ENCODE results near the gene NNAT. TPM values are rescaled to one million over a fixed set of nuclear protein-coding genes. Genes with fewer than 3 reads are reported as not detected.

Gene NNAT
- total RNA-seq, 1 donor from 2014 or later, result 0.43 TPM

DNA sequence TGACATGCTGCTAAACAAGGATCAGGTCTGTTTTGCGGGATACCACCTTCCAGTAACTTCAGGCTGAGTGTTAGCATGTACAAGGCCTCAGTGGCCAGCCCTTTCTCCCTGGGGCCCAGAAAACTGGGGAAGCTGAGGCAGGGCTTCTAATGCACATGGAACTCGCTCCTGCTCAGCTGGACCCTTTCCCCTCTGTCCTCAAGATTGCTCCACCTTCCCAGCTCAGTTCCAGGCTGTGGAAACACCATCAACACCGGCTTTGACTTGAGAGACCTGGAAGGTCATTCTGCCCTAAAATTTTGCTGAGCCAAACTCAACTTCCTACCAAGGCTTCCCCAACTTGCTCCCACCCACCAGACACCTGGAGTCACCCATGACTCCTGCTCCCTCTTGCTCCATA is 10.8 kb downstream of the NNAT start:
- H3K36me3 ChIP-seq, result no peaks in the 10 kb centered on the region
- no peak overlapping the region for H3K27ac ChIP-seq
- H3K4me3 ChIP-seq, result no peak overlapping the region
- no peaks in the 10 kb centered on the region for H3K4me1 ChIP-seq
- DNase-seq (no peak), ATAC-seq (no peak)
- no peaks in the 10 kb centered on the region for H3K27me3 ChIP-seq
- no peaks in the 10 kb centered on the region for H3K9me3 ChIP-seq
- intact Hi-C loops (cut with DNase I), result loop anchor here (10.0 kb wide), 2 partner anchors 137 to 337 kb away; no protein-coding TSS in a partner anchor
- TF ChIP-seq, protein P1, sequence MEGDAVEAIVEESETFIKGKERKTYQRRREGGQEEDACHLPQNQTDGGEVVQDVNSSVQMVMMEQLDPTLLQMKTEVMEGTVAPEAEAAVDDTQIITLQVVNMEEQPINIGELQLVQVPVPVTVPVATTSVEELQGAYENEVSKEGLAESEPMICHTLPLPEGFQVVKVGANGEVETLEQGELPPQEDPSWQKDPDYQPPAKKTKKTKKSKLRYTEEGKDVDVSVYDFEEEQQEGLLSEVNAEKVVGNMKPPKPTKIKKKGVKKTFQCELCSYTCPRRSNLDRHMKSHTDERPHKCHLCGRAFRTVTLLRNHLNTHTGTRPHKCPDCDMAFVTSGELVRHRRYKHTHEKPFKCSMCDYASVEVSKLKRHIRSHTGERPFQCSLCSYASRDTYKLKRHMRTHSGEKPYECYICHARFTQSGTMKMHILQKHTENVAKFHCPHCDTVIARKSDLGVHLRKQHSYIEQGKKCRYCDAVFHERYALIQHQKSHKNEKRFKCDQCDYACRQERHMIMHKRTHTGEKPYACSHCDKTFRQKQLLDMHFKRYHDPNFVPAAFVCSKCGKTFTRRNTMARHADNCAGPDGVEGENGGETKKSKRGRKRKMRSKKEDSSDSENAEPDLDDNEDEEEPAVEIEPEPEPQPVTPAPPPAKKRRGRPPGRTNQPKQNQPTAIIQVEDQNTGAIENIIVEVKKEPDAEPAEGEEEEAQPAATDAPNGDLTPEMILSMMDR (IDR thresholded peaks at IDR 0.05), result no peak

DNA sequence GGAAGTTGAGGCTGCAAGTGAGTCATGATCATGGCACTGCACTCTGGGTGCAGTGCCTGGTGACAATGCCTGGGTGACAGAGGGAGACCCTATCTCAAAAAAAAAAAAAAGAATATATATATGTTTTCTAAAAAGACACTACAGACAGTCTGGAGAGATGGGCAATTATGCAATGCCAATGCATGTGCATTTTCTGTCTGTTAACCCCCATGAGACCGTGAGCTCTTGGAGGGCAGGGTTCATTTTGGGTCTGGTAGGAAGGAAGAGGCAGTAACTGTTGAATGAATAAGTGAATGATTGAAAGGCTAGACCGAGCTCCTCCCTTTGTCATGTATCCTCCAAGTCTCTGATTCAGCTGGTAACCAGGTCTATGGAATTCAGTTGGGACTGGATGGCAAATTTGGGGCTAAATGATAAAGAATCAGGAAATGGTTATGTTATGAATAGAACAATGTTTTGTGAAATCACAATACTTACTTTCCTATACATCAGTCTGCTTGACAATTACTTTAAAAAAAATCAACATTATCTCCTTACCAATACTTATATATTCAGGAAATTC is 12.2 kb downstream of the NNAT start:
- H3K27me3 ChIP-seq, result no peaks in the 10 kb centered on the region
- intact Hi-C loops (cut with DNase I), result loop anchor here (10.0 kb wide), 2 partner anchors 138 to 338 kb away; no protein-coding TSS in a partner anchor
- TF ChIP-seq, protein P1 (IDR thresholded peaks at IDR 0.05), result no peak
- ATAC-seq (no peak), DNase-seq (no peak)
- H3K9me3 ChIP-seq, result no peaks in the 10 kb centered on the region
- no peak overlapping the region for H3K27ac ChIP-seq
- no peaks in the 10 kb centered on the region for H3K36me3 ChIP-seq
- no peaks in the 10 kb centered on the region for H3K4me1 ChIP-seq
- H3K4me3 ChIP-seq, result no peak overlapping the region

DNA sequence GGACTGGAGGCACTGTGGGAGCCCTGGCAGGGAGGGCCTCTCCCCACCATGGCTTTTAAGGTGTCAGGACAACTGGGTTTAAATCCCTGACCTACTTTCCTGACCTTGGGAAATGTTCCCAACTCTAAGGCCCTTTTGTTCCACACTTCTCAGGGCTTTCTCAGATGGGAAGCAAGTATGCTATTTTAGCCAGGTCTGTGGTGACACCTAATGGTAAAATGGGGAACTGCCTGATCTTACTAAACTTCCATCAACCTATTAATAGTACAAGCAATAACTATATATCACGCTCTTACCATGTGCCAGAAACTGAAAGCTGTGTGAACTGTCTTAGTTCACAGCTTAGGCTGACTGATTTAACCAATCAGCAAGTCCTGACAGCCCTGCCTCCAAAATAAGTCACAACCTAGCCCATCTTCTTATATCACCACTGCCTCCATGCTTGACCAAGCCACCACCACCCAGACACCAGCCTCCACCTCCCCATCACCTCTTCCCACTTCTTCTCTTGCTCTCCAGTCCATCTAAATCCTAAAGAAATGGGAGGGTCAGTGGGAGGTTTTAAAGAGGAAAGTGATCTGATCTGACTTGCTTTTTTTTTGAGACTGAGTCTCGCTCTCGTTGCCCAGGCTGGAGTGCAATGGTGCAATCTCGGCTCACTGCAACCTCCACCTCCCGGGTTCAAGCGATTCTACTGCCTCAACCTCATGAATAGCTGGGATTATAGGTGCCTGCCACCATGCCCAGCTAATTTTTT is 13.5 kb downstream of the NNAT start:
- no peaks in the 10 kb centered on the region for H3K27me3 ChIP-seq
- intact Hi-C loops (cut with DNase I), result loop anchor here (10.0 kb wide), 2 partner anchors 140 to 340 kb away; no protein-coding TSS in a partner anchor
- TF ChIP-seq, protein P1 (IDR thresholded peaks at IDR 0.05), result peak; percentile 88
- no peak overlapping the region for H3K4me3 ChIP-seq
- DNase-seq (no peak), ATAC-seq (peak; percentile 96)
- no peaks in the 10 kb centered on the region for H3K36me3 ChIP-seq
- no peak overlapping the region for H3K27ac ChIP-seq
- H3K9me3 ChIP-seq, result no peaks in the 10 kb centered on the region
- no peaks in the 10 kb centered on the region for H3K4me1 ChIP-seq

DNA sequence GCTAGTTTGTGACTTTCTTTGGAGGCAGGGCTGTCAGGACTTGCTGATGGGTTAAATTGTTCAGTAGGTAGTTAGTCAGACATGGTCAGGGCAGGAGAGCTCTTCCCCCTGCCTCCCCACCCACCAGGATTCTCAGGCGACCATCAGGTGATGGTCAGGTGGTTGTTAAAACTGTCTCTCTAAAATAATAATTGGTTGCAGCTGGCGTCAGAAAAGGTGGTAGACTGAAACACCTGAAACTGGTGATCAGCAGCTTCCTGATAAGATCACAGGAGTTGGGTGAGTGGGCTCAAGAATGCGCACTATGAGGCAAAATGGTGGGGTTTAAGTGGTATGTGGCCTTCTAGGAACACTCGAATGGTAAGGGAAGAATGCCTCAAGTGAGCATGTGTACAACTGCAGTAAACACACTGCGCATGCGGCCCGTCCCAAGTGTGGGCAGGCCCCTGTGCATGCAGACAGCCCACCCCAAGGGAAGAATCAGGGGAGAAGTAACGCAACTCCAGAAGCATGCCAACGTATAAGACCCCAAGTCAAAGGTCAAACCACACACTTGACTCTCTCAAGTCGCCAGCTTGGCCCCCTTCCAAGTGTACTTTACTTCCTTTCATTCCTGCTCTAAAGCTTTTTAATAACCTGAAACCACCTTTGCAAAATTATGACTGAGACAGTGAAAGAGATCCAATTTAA is 14.5 kb downstream of the NNAT start:
- Histone ChIP-seq H3K4me1 (no peaks in the 10 kb centered on the region), H3K9me3 (no peaks in the 10 kb centered on the region), H3K36me3 (no peaks in the 10 kb centered on the region), H3K27me3 (no peaks in the 10 kb centered on the region), H3K4me3 (no peak overlapping the region), H3K27ac (no peak overlapping the region)
- DNase-seq (no peak), ATAC-seq (peak; percentile 18)
- intact Hi-C loops (cut with DNase I), result loop anchor here (10.0 kb wide), 2 partner anchors 141 to 341 kb away; no protein-coding TSS in a partner anchor
- TF ChIP-seq, protein P1 (IDR thresholded peaks at IDR 0.05), result no peak

DNA sequence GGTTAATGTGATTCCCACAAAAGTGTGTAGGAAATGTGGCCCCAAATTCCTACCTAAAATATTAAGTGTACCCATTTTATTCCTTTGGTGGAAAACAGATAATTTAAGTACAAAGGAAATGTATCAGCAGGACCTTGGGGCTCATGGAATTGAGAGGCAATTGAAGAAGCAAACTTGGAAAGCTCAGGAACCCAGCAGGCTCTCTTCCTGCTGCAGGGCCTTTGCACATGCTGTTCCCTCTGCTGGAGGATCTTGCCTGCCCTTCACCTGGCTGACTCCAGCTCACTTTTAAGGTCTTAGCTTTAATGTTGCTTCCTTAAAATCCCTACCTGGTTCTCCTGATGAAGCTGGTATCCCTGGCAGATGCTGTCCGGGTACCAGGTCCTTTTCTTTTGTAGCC is 16.5 kb downstream of the NNAT start:
- Histone ChIP-seq H3K4me1 (no peaks in the 10 kb centered on the region), H3K36me3 (no peaks in the 10 kb centered on the region), H3K27ac (no peak overlapping the region), H3K4me3 (no peak overlapping the region), H3K9me3 (no peaks in the 10 kb centered on the region), H3K27me3 (no peaks in the 10 kb centered on the region)
- TF ChIP-seq, protein P1 (IDR thresholded peaks at IDR 0.05), result no peak
- ATAC-seq (no peak), DNase-seq (no peak)
- intact Hi-C loops (cut with DNase I), result loop anchor here (10.0 kb wide), 2 partner anchors 143 to 343 kb away; no protein-coding TSS in a partner anchor
